ENCODE data around the gene LSM12.

DNA sequence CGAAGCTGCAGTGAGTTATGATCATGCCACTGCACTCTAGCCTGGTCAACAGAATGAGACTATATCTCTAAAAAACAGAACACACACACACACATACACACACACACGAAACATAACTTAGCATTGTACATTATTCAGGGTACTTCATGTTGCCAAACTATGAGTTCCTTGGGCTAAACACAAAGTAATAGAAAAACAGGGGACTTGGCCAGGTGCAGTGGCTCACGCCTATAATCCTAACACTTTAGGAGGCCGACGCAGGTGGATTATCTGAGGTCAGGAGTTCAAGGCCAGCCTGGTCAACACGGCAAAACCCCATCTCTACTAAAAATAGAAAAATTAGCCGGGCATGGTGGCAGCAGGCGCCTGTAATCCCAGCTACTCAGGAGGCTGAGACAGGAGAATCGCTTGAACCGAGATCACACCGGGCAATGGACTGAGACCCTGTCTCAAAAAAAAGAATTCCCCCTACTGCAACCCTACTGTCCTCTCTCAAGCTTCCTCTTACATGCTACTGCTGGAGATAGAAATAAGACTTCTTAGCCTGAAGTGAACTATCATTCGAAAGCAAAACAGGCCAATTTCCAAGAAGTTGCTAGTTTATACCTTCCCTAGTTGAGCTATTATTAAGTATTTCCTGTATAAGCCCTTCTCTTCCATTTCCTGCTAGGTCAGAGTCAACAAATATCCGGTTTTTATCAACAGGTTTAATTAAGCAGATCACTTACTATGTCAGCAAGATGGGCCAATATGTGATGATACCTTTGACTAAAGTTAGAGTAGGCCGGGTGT lies 7.2 kb downstream of the LSM12 start:
- TF ChIP-seq, protein P1, sequence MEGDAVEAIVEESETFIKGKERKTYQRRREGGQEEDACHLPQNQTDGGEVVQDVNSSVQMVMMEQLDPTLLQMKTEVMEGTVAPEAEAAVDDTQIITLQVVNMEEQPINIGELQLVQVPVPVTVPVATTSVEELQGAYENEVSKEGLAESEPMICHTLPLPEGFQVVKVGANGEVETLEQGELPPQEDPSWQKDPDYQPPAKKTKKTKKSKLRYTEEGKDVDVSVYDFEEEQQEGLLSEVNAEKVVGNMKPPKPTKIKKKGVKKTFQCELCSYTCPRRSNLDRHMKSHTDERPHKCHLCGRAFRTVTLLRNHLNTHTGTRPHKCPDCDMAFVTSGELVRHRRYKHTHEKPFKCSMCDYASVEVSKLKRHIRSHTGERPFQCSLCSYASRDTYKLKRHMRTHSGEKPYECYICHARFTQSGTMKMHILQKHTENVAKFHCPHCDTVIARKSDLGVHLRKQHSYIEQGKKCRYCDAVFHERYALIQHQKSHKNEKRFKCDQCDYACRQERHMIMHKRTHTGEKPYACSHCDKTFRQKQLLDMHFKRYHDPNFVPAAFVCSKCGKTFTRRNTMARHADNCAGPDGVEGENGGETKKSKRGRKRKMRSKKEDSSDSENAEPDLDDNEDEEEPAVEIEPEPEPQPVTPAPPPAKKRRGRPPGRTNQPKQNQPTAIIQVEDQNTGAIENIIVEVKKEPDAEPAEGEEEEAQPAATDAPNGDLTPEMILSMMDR (IDR thresholded peaks at IDR 0.05) = no peak
- no peak for TF ChIP-seq POLR2A (IDR thresholded peaks at IDR 0.05)
